Measurements from ENCODE around the gene SOX8. TPM values are rescaled to one million over a fixed set of nuclear protein-coding genes. Genes with fewer than 3 reads are reported as not detected.
"Not testable (repeated sequence)": the region's sequence is repeated elsewhere in the genome, so short reads cannot be mapped to it uniquely, and the experiment has no call there.

Gene SOX8
- total RNA-seq, 1 donor from 2014 or later: 0.27 TPM

- Mint-ChIP-seq H3K27ac (ENCODE audit: unreplicated experiment) (no peak overlapping the region), H3K36me3 (ENCODE audit: unreplicated experiment) (no peaks in the 10 kb centered on the region), H3K4me3 (ENCODE audit: unreplicated experiment) (no peak overlapping the region), H3K9me3 (ENCODE audit: unreplicated experiment) (no peaks in the 10 kb centered on the region), H3K27me3 (ENCODE audit: unreplicated experiment) (peaks cover 18% of the 10 kb centered on the region), H3K4me1 (ENCODE audit: unreplicated experiment) (peaks cover 4% of the 10 kb centered on the region)
- TF ChIP-seq, protein P1, sequence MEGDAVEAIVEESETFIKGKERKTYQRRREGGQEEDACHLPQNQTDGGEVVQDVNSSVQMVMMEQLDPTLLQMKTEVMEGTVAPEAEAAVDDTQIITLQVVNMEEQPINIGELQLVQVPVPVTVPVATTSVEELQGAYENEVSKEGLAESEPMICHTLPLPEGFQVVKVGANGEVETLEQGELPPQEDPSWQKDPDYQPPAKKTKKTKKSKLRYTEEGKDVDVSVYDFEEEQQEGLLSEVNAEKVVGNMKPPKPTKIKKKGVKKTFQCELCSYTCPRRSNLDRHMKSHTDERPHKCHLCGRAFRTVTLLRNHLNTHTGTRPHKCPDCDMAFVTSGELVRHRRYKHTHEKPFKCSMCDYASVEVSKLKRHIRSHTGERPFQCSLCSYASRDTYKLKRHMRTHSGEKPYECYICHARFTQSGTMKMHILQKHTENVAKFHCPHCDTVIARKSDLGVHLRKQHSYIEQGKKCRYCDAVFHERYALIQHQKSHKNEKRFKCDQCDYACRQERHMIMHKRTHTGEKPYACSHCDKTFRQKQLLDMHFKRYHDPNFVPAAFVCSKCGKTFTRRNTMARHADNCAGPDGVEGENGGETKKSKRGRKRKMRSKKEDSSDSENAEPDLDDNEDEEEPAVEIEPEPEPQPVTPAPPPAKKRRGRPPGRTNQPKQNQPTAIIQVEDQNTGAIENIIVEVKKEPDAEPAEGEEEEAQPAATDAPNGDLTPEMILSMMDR (IDR thresholded peaks at IDR 0.05): no peak
- DNase-seq (ENCODE audit: extremely low spot score, unreplicated experiment): no peak
Observed at GRCh38 chr16:1020591-1020990, 39.0 kb downstream of the SOX8 start.

GRCh38 chr16:1021553-1022160, 40.1 kb downstream of the SOX8 start:
- Mint-ChIP-seq H3K4me3 (ENCODE audit: unreplicated experiment) (no peak overlapping the region), H3K36me3 (ENCODE audit: unreplicated experiment) (no peaks in the 10 kb centered on the region), H3K9me3 (ENCODE audit: unreplicated experiment) (no peaks in the 10 kb centered on the region), H3K27me3 (ENCODE audit: unreplicated experiment) (peaks cover 19% of the 10 kb centered on the region), H3K4me1 (ENCODE audit: unreplicated experiment) (peaks cover 4% of the 10 kb centered on the region), H3K27ac (ENCODE audit: unreplicated experiment) (no peak overlapping the region)
- TF ChIP-seq, protein P1 (IDR thresholded peaks at IDR 0.05): no peak
- DNase-seq (ENCODE audit: extremely low spot score, unreplicated experiment): no peak

GRCh38 chr16:1022466-1022865, 40.9 kb downstream of the SOX8 start:
- peaks cover 4% of the 10 kb centered on the region for H3K4me1 Mint-ChIP-seq (ENCODE audit: unreplicated experiment)
- H3K4me3 Mint-ChIP-seq (ENCODE audit: unreplicated experiment): no peak overlapping the region
- H3K36me3 Mint-ChIP-seq (ENCODE audit: unreplicated experiment): no peaks in the 10 kb centered on the region
- no peak overlapping the region for H3K27ac Mint-ChIP-seq (ENCODE audit: unreplicated experiment)
- TF ChIP-seq, protein P1 (IDR thresholded peaks at IDR 0.05): no peak
- peaks cover 17% of the 10 kb centered on the region for H3K27me3 Mint-ChIP-seq (ENCODE audit: unreplicated experiment)
- no peaks in the 10 kb centered on the region for H3K9me3 Mint-ChIP-seq (ENCODE audit: unreplicated experiment)
- DNase-seq (ENCODE audit: extremely low spot score, unreplicated experiment): no peak

DNA sequence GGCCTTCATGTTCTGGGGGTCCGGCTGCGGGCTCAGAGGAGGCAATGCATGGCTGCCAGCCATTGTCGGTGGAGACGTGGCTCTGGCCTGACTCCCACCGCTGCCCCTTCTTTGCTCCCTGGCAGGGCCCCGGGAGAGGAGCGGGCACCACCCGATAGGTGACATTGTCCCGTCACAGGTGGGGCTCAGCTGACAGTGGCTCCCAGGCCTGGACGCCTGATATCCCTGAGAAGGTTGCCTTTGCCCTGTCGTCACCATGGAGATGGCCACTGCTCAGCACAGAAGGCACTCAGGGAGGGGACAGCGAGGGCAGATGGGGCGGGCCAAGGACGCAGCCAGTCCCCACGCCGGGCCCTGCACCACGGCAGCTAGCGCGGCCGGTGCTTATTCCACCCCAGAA, 42.6 kb downstream of the SOX8 start:
- H3K27ac Mint-ChIP-seq (ENCODE audit: unreplicated experiment): no peak overlapping the region
- no peaks in the 10 kb centered on the region for H3K36me3 Mint-ChIP-seq (ENCODE audit: unreplicated experiment)
- H3K27me3 Mint-ChIP-seq (ENCODE audit: unreplicated experiment): peaks cover 7% of the 10 kb centered on the region
- TF ChIP-seq, protein P1 (IDR thresholded peaks at IDR 0.05): no peak
- no peak overlapping the region for H3K4me3 Mint-ChIP-seq (ENCODE audit: unreplicated experiment)
- DNase-seq (ENCODE audit: extremely low spot score, unreplicated experiment): no peak
- no peaks in the 10 kb centered on the region for H3K9me3 Mint-ChIP-seq (ENCODE audit: unreplicated experiment)
- peaks cover 3% of the 10 kb centered on the region for H3K4me1 Mint-ChIP-seq (ENCODE audit: unreplicated experiment)

DNA sequence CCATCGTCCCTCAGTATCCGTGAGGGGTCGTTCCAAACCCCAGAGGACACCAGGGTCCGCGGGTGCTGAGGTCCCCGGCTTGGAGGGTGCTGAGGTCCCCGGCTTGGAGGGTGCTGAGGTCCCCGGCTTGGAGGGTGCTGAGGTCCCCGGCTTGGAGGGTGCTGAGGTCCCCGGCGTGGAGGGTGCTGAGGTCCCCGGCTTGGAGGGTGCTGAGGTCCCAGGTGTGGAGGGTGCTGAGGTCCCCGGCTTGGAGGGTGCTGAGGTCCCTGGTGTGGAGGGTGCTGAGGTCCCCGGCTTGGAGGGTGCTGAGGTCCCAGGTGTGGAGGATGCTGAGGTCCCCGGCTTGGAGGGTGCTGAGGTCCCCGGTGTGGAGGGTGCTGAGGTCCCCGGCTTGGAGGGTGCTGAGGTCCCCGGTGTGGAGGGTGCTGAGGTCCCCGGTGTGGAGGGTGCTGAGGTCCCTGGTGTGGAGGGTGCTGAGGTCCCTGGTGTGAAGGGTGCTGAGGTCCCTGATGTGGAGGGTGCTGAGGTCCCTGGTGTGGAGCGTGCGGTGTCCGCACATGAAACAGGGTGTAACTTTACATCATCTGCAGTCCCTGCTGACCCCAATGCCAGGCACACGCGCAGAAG, 43.7 kb downstream of the SOX8 start:
- H3K36me3 Mint-ChIP-seq (ENCODE audit: unreplicated experiment); H3K4me1 Mint-ChIP-seq (ENCODE audit: unreplicated experiment); H3K4me3 Mint-ChIP-seq (ENCODE audit: unreplicated experiment); H3K27me3 Mint-ChIP-seq (ENCODE audit: unreplicated experiment); H3K9me3 Mint-ChIP-seq (ENCODE audit: unreplicated experiment); H3K27ac Mint-ChIP-seq (ENCODE audit: unreplicated experiment): not testable (repeated sequence)
- peak; percentile 91 for DNase-seq (ENCODE audit: extremely low spot score, unreplicated experiment)
